Parathyroid adenoma (tissue), 2 donors: ENCODE measurements around the gene OR52K2.

Source experiments
- H2AFZ ChIP-seq: fragments of 300-600 bp; sonication (generic); one replicate; pipeline ENCODE4 v1.7.0; 2017; ENCODE audit warnings: antibody characterized with exemption, mild to moderate bottlenecking
- H3K27ac ChIP-seq: fragments of 300-600 bp; sonication (generic); one replicate; pipeline ENCODE4 v1.7.0; 2017
- H3K27me3 ChIP-seq: fragments of 300-600 bp; sonication (generic); one replicate; pipeline ENCODE4 v1.7.0; 2017; ENCODE audit warnings: low read length; ENCODE audit not compliant: control insufficient read depth, insufficient read depth
- H3K36me3 ChIP-seq: fragments of 300-600 bp; sonication (generic); one replicate; pipeline ENCODE4 v1.7.0; 2017; ENCODE audit warnings: low read length; ENCODE audit not compliant: control insufficient read depth, insufficient read depth
- H3K4me1 ChIP-seq: fragments of 300-600 bp; sonication (generic); one replicate; pipeline ENCODE4 v1.7.0; 2017; ENCODE audit warnings: control low read depth
- H3K4me2 ChIP-seq: fragments of 300-600 bp; sonication (generic); one replicate; pipeline ENCODE4 v1.7.0; 2017; ENCODE audit warnings: low read length
- H3K4me3 ChIP-seq: fragments of 300-600 bp; sonication (generic); one replicate; pipeline ENCODE4 v1.7.0; 2017; ENCODE audit warnings: low read depth, low read length
- H3K79me2 ChIP-seq: fragments of 300-600 bp; sonication (generic); one replicate; pipeline ENCODE4 v1.7.0; 2017; ENCODE audit warnings: control low read depth
- H3K9ac ChIP-seq: fragments of 300-600 bp; sonication (generic); one replicate; pipeline ENCODE4 v1.7.0; 2017; ENCODE audit warnings: mild to moderate bottlenecking
- H3K9me3 ChIP-seq: fragments of 300-600 bp; sonication (generic); one replicate; pipeline ENCODE4 v1.7.0; 2017; ENCODE audit warnings: low read length; ENCODE audit not compliant: control insufficient read depth
- TF ChIP-seq, protein P1 (sequence below): fragments of 300-600 bp; sonication (generic); IDR thresholded peaks from one replicate; pipeline ENCODE4 v1.7.0; 2017; ENCODE audit warnings: antibody characterized with exemption, mild to moderate bottlenecking
- donor health status: primary hyperparathyroidism.

Gene OR52K2

DNA sequence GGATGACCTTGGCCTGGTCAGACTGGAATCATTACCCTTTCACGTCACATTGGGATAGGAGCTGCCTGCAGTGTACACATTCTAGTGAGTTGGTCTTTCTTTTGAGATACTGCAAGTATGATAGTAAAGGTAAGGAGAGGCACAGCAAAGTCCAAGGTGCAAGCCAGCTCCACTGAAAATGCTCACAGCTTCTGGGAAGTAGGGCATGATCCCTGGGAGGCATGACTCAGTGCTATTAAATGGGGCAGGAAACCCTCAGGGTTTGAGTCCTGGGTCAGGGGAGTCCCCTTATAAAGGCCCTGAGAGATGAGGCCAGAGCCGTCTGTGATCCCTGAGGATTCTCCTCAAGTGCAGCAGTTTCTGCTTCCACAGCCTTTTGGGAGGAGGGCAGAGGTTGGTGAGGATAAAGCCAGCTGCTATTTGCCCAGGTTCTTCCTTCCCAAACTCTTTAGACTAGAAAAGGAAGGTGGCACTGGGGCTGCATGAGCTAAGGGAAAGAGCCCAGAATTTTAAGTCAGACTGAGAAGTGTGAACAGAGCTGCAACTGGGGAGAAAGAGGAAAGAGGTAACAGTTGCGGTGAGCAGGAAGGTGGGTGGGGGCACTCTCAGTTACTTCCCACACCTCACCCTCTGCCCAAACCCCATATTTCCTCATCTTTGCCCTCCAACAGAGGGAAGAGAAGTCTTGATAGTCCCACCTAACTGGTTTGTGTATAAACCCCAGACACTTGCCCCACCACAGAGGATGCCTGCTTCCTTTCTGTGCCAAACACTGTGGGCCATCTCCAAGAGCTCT lies 18.9 kb downstream of the OR52K2 start:
- TF ChIP-seq, protein P1, sequence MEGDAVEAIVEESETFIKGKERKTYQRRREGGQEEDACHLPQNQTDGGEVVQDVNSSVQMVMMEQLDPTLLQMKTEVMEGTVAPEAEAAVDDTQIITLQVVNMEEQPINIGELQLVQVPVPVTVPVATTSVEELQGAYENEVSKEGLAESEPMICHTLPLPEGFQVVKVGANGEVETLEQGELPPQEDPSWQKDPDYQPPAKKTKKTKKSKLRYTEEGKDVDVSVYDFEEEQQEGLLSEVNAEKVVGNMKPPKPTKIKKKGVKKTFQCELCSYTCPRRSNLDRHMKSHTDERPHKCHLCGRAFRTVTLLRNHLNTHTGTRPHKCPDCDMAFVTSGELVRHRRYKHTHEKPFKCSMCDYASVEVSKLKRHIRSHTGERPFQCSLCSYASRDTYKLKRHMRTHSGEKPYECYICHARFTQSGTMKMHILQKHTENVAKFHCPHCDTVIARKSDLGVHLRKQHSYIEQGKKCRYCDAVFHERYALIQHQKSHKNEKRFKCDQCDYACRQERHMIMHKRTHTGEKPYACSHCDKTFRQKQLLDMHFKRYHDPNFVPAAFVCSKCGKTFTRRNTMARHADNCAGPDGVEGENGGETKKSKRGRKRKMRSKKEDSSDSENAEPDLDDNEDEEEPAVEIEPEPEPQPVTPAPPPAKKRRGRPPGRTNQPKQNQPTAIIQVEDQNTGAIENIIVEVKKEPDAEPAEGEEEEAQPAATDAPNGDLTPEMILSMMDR: no peak
- H3K27ac ChIP-seq: no peak overlapping the region
- H3K9me3 ChIP-seq: no peaks in the 10 kb centered on the region
- no peaks in the 10 kb centered on the region for H3K27me3 ChIP-seq
- no peak overlapping the region for H3K9ac ChIP-seq
- H3K4me3 ChIP-seq: no peak overlapping the region
- H3K4me1 ChIP-seq: no peaks in the 10 kb centered on the region
- no peaks in the 10 kb centered on the region for H3K79me2 ChIP-seq
- no peak overlapping the region for H3K4me2 ChIP-seq
- no peak overlapping the region for H2AFZ ChIP-seq
- H3K36me3 ChIP-seq: no peaks in the 10 kb centered on the region

DNA sequence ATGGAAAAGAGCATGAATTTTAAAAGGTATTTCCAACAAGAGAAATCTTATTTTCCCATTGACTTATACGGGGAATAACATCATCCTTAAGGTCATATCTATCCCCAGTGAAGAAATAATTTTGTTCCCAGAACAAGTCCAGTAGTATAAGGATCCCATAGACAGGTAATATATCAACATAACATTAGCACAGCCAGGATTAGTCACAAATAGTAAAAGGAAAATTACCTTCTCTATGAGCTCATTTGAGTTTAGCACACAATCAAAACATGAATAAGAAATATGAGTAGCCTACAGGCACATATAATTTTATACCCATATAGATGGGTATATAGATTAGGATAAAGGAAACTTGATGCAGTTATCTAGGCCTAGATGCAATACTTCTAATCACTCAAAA lies 30.5 kb downstream of the OR52K2 start:
- Histone ChIP-seq H3K4me2 (no peak overlapping the region), H3K4me1 (no peaks in the 10 kb centered on the region), H3K79me2 (no peaks in the 10 kb centered on the region), H3K36me3 (no peaks in the 10 kb centered on the region), H3K9me3 (no peaks in the 10 kb centered on the region), H3K9ac (no peak overlapping the region), H3K27me3 (no peaks in the 10 kb centered on the region), H3K4me3 (no peak overlapping the region), H2AFZ (no peak overlapping the region), H3K27ac (no peak overlapping the region)
- TF ChIP-seq, protein P1: no peak

DNA sequence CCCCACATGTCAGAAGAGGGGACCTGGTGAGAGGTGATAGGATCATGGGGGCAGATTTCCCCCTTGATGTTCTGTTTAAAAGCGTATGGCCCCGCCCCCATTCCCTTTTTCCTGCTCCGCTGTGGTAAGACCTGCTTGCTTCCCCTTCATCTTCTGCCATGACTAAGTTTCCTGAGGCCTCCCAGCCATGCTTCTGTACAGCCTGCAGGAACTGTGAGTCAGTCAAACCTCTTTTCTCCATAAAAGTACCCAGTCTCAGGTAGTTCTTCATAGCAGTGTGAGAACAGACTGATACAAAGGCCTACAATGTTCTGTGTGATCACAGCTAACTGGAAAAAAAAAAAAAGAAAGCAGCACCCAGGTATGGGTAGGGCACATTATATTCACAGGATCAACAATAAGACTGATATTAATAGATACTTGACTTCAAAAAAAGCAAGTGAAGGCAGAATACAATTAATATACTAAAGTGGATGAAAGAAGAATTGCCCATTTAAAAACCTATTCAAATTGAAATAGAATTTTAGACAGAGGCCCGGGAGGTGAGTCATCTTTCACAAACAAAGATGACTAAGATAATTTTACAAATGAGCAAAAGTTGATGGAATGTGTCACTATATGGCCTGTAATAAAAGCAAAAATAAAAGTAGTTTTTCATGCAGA lies 31.6 kb downstream of the OR52K2 start:
- Histone ChIP-seq H3K36me3 (no peaks in the 10 kb centered on the region), H3K9ac (no peak overlapping the region), H3K9me3 (no peaks in the 10 kb centered on the region), H2AFZ (no peak overlapping the region), H3K27ac (no peak overlapping the region), H3K79me2 (no peaks in the 10 kb centered on the region), H3K4me1 (no peaks in the 10 kb centered on the region), H3K4me2 (no peak overlapping the region), H3K27me3 (no peaks in the 10 kb centered on the region), H3K4me3 (no peak overlapping the region)
- TF ChIP-seq, protein P1: no peak

DNA sequence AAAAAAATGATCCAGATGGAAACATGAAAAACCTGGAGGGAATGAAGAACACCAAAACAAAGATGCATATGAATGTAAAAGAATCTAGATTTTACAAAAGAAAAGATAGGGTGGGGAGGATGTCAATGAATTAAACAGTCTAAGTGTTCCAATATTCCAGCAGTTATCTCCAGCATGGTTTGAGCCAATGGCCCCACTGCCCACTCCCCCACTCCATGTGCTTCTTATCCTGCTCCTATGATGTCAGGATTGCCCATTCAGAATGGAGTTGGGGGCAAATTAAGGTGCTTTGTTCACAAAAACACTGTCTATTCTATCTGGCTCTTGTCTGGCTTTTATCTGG lies 32.1 kb downstream of the OR52K2 start:
- H3K4me1 ChIP-seq: no peaks in the 10 kb centered on the region
- no peak overlapping the region for H2AFZ ChIP-seq
- H3K9me3 ChIP-seq: no peaks in the 10 kb centered on the region
- H3K4me3 ChIP-seq: no peak overlapping the region
- H3K9ac ChIP-seq: no peak overlapping the region
- H3K27me3 ChIP-seq: no peaks in the 10 kb centered on the region
- H3K27ac ChIP-seq: no peak overlapping the region
- H3K79me2 ChIP-seq: no peaks in the 10 kb centered on the region
- H3K4me2 ChIP-seq: no peak overlapping the region
- TF ChIP-seq, protein P1: no peak
- no peaks in the 10 kb centered on the region for H3K36me3 ChIP-seq

DNA sequence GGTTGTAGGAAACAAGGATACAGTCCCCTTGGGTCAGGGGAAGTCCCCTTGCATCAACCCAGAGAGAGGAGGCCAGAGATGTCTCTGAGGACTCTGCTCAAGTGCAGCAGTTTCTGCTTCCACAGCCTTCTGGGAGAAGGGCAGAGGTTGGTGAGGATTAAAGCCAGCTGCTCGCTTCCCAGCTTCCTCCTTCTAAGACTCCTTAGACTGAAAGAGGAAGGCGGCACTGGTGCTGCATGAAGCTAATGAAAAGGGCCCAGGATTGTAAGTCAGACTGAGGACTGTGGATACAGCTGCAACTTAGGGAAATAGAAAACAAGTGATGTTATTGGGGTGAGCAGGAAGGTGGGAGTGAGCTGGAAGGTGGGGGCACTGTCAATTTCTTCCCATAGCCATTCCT lies 33.4 kb downstream of the OR52K2 start, which contains the start of gene OR52K1:
OR52K1 (plus strand) TSS at position 202 of the 400 bp plus-strand sequence. CDS start 6,255 bp downstream, outside the sequence.
- TF ChIP-seq, protein P1: no peak
- no peak within 1 kb of the TSS for H3K27ac ChIP-seq

More for the DNA sequence above, 33.4 kb downstream of the OR52K2 start, which contains the start of gene OR52K1:
- Histone ChIP-seq H3K4me2 (no peak within 1 kb of the TSS), H2AFZ (no peak within 1 kb of the TSS), H3K27me3 (no peaks in the 10 kb centered on the region), H3K36me3 (no peaks in the 10 kb centered on the region), H3K4me1 (no peaks in the 10 kb centered on the region), H3K4me3 (no peak within 1 kb of the TSS), H3K79me2 (no peaks in the 10 kb centered on the region), H3K9ac (no peak within 1 kb of the TSS), H3K9me3 (no peaks in the 10 kb centered on the region)
